ENCODE measurements around the gene NCEH1. TPM values are rescaled to one million over a fixed set of nuclear protein-coding genes. Genes with fewer than 3 reads are reported as not detected.

Gene NCEH1
- total and polyA plus RNA-seq, 4 donors, result 1.1 to 32.3 (median 2.5) TPM

- WGBS, result 93% methylated on average over 2 of the region's 2 CpGs
- H3K27me3 ChIP-seq (ENCODE audit: control insufficient read depth in 4 of 4, insufficient read depth in 4 of 4, low read length in 3 of 4), result no peaks in the 10 kb centered on the region
- H3K9me3 ChIP-seq (ENCODE audit: control insufficient read depth in 4 of 4, low read length in 3 of 4), result no peaks in the 10 kb centered on the region
- H3K4me3 ChIP-seq (ENCODE audit: low read depth in 1 of 3, low read length in 3 of 3), result no peak overlapping the region
- no peak for TF ChIP-seq FOXA1 (IDR thresholded peaks at IDR 0.05)
- no peak for TF ChIP-seq GABPA (IDR thresholded peaks at IDR 0.05 in 1 of 2, conservative IDR thresholded peaks at IDR 0.05 in 1 of 2)
- TF ChIP-seq CTCF (IDR thresholded peaks at IDR 0.05; ENCODE audit: low read depth, low read length, missing input control), result no peak
- TF ChIP-seq REST (IDR thresholded peaks at IDR 0.05), result no peak
- TF ChIP-seq YY1 (IDR thresholded peaks at IDR 0.05), result no peak
- TF ChIP-seq EGR1 (IDR thresholded peaks at IDR 0.05; ENCODE audit: low read depth in 2 of 2), result no peak
- no peak for TF ChIP-seq NR2F2 (IDR thresholded peaks at IDR 0.05)
- TF ChIP-seq HNF4A (conservative IDR thresholded peaks at IDR 0.05), result no peak
- no peak for TF ChIP-seq ATF3 (IDR thresholded peaks at IDR 0.05)
- TF ChIP-seq RXRA (IDR thresholded peaks at IDR 0.05), result no peak
- H3K36me3 ChIP-seq (ENCODE audit: control insufficient read depth in 4 of 4, insufficient read depth in 3 of 4, low read depth in 1 of 4, low read length in 3 of 4), result no peaks in the 10 kb centered on the region
- H3K27ac ChIP-seq (ENCODE audit: low read depth in 1 of 2, low read length in 2 of 2), result no peak overlapping the region
- no peak overlapping the region for H3K9ac ChIP-seq (ENCODE audit: low read depth in 1 of 2, low read length in 2 of 2)
- H3K4me1 ChIP-seq (ENCODE audit: control insufficient read depth in 4 of 4, insufficient read depth in 4 of 4, low read length in 3 of 4), result peaks cover 4 to 18% (median 12%) of the 10 kb centered on the region in 4 donors
- no peak for DNase-seq (ENCODE audit: low spot score)
Measured at GRCh38 chr3:172613845-172614244, 97.0 kb downstream of the NCEH1 start.

- Histone ChIP-seq H3K9ac (ENCODE audit: low read depth in 1 of 2, low read length in 2 of 2) (no peak overlapping the region), H3K4me3 (ENCODE audit: low read depth in 1 of 3, low read length in 3 of 3) (no peak overlapping the region), H3K4me1 (ENCODE audit: control insufficient read depth in 4 of 4, insufficient read depth in 4 of 4, low read length in 3 of 4) (peaks cover 4 to 18% (median 12%) of the 10 kb centered on the region in 4 donors), H3K27ac (ENCODE audit: low read depth in 1 of 2, low read length in 2 of 2) (no peak overlapping the region), H3K36me3 (ENCODE audit: control insufficient read depth in 4 of 4, insufficient read depth in 3 of 4, low read depth in 1 of 4, low read length in 3 of 4) (no peaks in the 10 kb centered on the region), H3K9me3 (ENCODE audit: control insufficient read depth in 4 of 4, low read length in 3 of 4) (no peaks in the 10 kb centered on the region), H3K27me3 (ENCODE audit: control insufficient read depth in 4 of 4, insufficient read depth in 4 of 4, low read length in 3 of 4) (no peaks in the 10 kb centered on the region)
- peak; percentile 11 to 57 for TF ChIP-seq HNF4A (conservative IDR thresholded peaks at IDR 0.05)
- no peak for TF ChIP-seq TAF1 (conservative IDR thresholded peaks at IDR 0.05)
- 99% methylated on average over 6 of the region's 6 CpGs for WGBS
- no peak for DNase-seq (ENCODE audit: low spot score)
Measured at GRCh38 chr3:172612871-172613678, 97.8 kb downstream of the NCEH1 start.

GRCh38 chr3:172609750-172610149 is 101.1 kb downstream of the NCEH1 start:
- WGBS, result 95% methylated on average over 6 of the region's 6 CpGs
- no peaks in the 10 kb centered on the region for H3K36me3 ChIP-seq (ENCODE audit: control insufficient read depth in 4 of 4, insufficient read depth in 3 of 4, low read depth in 1 of 4, low read length in 3 of 4)

More at GRCh38 chr3:172609750-172610149, 101.1 kb downstream of the NCEH1 start:
- no peaks in the 10 kb centered on the region for H3K9me3 ChIP-seq (ENCODE audit: control insufficient read depth in 4 of 4, low read length in 3 of 4)
- no peak overlapping the region for H3K27ac ChIP-seq (ENCODE audit: low read depth in 1 of 2, low read length in 2 of 2)
- no peaks in the 10 kb centered on the region for H3K4me1 ChIP-seq (ENCODE audit: control insufficient read depth in 4 of 4, insufficient read depth in 4 of 4, low read length in 3 of 4)
- TF ChIP-seq ZBTB33 (IDR thresholded peaks at IDR 0.05), result no peak
- TF ChIP-seq NR2F2 (IDR thresholded peaks at IDR 0.05), result no peak
- no peak for TF ChIP-seq RXRA (IDR thresholded peaks at IDR 0.05)
- no peak for TF ChIP-seq EGR1 (IDR thresholded peaks at IDR 0.05; ENCODE audit: low read depth in 2 of 2)
- no peak overlapping the region for H3K9ac ChIP-seq (ENCODE audit: low read depth in 1 of 2, low read length in 2 of 2)
- no peaks in the 10 kb centered on the region for H3K27me3 ChIP-seq (ENCODE audit: control insufficient read depth in 4 of 4, insufficient read depth in 4 of 4, low read length in 3 of 4)
- H3K4me3 ChIP-seq (ENCODE audit: low read depth in 1 of 3, low read length in 3 of 3), result no peak overlapping the region
- no peak for DNase-seq (ENCODE audit: low spot score)

Measured in liver (tissue), 9 donors.